Stimulated activated CD8-positive, alpha-beta memory T cell treated with anti-CD3 and anti-CD28 coated beads, Interleukin-2, amount 100 ng/mL, for 48 hours (primary cell): ENCODE data around the gene NDUFAF4.
A peak's percentile ranks its signal among the peaks of the same experiment; 100 is the strongest.

Experiments used
- DNase-seq, 2 donors: peaks; one replicate each; pipeline ENCODE4 v3.0.0-alpha.2; 2020; ENCODE audit warnings: low read depth in 2 of 2

NDUFAF4 gene

DNA sequence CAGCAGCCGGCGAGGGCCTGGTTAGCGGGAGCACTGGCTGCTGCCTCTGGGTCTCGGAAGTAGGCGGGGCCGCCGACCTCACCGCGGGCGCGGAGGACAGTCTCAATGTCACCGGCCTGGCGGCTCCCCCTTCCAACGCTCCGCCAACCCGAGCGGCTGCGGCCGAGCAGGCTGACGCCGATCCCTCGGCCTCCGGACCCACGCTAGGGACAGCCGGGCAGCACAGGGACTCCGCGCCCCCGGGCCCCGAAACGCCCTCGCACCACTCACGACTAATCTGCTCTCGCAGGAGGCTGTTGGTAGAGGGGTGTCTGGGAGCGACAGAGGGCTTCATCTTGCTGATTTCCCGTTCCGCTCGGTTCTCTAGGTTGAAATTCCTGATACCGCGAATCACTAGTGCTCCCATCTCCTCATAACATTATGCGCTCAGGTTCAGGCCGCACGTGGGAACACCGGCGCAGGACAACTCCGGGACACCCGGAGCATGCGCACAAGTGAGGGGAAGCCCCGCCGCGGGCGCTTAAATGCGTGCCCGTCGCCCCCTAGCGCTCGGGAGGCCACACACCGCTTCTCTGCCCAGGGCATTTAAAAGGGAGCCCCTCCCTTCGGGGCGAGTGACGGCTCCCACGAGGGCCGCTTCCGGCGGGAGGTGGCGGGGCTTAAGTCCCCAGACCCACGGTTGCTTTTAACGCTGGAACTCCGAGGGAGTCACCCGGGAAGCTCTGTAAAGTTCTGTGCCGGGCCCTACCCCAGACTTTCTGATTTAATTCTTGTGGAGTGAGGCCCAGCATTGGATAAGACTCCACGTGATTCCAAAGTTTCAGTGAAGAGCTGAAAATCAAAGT is at the start of gene NDUFAF4:
Gene NDUFAF4 (minus strand): TSS at position 496 of the 845 bp plus-strand sequence. CDS start 90 bp downstream, at position 406.
- peak; percentile 93 for DNase-seq

DNA sequence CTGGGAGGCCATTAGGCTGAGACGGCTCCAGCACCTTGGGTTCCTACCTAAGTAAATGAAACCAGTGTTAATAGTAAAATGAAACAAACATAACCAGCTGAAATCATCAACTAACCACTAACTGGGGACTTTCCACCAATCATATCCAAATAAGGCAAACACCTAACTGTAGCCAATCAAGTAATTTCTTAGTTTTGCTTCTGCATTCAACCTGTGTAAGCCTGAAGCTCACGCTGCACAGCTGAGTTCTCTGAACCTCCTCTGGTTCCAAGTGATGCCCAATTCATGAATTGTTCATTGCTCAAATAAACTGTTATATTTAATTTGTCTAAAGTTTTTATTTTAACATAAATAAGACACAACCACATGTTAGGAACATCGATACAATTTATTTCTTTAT is 49.4 kb upstream of the NDUFAF4 start:
- no peak for DNase-seq

DNA sequence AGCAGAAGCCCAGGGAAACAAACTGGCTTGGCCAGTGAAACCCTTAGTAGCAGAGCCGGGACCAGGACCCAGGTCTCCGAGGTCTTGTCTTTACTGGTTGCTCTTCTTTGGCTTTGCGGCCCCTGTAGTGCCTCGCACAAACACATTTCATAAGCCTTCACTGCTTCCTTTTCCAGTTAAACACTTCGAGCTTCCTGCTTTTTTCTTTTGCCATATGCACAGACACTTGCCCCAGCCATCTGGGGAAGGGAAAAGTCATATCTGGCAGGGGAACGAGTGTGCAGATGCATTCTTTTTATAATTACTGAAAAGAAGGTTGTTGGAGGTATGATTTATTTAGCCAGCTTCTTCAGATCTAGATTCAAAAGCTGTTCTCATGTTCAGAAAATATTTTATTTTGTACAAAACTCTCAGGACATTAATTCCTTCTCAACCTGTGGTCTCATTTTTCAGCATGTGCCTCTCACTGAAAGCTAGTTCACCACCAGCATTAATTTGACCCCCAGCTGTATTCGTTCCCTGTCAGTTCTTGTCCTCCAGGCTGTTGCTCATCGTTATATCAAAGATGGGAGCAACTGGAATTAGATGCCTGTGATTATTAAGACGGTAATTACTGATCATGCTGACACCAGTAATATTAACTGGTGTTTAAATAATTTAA is 46.0 kb upstream of the NDUFAF4 start:
- no peak for DNase-seq

DNA sequence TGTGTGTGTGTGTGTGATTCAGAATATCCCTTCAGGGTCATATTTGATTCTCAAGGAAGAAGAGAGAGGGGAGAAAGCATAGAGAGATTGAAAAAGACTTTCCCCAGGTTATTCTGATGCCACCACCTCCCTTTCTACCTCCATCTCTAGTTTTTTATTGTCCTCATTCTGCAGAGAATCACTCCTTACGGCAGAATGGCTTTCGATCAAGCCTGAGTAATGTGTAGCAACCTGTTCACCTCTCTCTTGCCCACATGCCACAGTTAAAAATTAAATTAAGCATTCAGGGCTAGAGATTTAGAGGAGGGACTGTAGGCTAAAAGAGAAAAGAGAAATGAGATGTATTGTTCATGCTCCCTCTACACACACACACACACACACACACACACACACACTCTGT is 45.0 kb upstream of the NDUFAF4 start:
- DNase-seq, result no peak

DNA sequence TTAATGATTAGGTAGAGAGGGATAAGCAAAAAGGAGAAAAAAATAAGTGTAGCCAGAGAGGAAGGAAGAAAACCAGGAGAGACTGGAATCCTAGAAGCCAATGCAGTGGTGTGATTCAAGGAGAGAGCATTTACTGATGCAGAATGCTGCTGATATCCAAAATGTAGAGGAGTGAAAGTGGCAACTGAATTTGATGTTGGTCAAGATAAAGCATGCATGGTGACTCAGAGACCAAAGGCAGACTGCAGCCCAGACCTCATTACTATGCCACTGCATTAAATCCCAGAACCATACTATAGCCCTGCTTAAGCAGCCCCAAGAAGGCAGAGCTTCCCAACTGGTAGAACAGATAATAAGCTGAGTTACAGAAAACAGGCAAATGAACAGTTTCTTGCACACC is 42.6 kb upstream of the NDUFAF4 start:
- no peak for DNase-seq

DNA sequence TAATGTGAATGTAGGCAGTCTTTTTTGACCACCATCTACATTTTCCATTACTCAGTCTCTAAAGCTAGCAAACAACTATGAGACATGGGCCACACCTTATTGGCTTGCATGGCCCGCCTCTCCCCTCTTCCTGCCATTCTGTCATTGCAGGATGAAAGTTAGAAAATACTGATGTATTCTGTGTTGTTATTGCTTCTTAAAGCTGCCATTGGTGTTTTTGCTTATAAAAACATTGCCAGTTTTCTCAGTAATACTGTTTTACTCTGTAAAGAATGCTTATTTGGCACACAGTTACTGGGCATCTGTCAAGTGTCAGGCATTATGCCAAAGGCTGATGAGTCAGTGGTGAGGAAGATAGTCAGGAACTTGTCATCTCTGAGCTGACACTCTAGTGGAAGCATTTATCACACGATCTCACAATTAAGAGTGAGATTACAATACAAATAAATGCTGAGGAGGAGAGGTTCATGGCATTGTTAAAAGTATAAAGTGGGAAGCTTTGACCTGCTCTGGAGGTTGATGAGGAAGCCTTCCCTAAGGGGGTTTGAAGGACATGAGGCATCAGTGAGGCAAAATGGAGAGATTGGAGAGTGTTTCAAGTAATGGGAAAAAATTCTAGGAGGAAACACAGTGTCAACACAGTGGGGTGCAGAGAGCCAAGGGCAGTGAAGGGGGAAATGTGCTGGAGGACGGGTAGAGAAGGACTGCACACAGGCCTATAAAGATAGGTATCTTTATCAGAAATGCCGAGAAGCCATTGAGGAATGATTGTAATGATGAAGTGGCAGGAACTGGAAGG is 41.5 kb upstream of the NDUFAF4 start:
- peak in 1 of 2 donors; percentile 8 for DNase-seq

DNA sequence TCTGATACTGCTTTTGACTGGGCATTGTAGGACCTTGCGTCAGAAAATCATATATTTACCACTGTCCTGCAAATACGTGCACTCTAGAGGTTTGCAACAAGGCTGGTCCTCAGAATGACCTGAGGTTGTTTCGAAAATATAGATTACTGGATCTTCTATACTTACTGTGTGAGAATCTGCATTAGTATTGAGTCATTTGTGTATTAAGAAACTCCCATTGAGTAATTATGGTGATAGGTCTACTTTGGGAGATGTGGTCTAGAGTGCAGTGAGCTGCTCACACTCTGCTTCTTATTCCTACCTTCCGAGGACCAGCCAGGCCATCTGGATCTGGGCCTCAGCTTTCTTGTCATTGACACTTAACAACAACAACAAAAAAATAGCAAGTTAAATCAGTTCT is 36.4 kb upstream of the NDUFAF4 start:
- no peak for DNase-seq

DNA sequence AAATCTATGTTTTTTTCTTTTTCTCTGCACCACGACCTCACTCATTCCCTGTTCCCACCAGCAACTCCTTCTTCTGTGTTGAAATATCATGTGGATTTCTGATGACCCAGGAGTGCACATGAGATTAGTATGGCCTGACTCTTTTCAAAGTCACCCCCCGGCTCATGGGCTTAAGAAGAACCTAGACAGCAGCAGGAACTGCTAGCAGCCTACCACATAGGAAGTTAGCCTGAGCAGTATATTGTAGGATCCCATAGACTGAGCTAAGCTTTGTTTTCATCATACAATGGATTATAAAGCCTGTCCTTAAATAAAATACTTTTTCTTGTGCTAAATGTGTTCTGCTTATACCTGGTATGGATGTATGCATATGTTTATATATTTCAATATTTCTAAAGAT is 33.5 kb upstream of the NDUFAF4 start:
- no peak for DNase-seq

DNA sequence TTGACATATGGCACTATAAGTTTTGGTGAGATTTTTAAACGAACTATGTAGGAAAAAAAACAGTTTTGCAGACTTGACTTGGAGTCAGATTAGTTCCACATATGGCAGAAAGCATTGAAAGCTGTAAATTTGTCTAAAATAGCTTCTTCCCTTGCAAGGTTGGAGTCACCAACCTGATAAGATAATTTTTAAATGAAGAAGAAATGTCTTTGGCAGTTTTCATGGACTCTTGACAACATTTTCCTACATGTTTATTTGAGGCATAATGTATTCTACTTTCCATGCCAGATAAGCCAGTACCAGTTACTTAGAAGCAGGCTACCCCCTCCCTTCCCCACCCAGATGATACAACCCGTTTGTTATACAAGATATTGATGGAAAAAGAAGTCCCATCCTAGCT is 32.0 kb upstream of the NDUFAF4 start:
- no peak for DNase-seq

DNA sequence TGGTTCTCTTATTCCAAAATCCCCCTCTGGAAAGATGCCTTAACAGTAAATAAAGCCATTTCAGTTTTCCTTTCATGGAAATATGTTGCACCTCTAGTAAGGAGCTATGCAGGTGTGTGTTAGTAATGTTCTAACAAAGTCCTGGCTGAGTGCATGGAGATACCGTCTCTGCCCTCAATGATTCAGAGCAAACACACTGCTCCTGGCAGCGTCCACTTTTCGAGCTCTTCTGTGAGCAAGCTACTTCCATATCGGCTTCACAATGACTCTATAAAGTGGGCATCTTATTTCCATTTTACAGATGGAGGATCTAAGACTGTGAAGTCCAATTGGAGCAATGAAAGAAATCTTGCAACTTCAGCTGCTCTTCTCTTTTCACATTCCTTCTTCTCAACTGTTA is 30.0 kb upstream of the NDUFAF4 start:
- DNase-seq, result no peak

DNA sequence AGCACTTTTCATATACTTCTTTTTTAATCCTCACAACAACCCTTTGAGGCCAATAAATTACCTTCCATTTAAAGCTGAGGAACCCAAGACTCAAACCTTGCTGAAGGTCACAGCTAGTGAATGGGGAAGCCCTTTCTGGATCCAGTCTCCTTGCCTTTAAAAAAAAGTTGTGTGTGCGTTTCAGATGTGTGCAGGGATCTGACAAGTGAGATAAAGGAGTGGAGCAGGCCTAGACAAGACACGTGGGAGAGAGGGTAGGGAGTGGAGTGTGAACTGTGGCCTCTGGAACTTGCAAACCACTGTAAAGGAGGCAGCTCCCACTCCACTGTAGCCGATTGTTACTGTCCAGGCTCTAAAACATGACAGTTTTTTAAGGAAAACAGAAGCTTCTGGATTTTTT is 28.7 kb upstream of the NDUFAF4 start:
- no peak for DNase-seq

DNA sequence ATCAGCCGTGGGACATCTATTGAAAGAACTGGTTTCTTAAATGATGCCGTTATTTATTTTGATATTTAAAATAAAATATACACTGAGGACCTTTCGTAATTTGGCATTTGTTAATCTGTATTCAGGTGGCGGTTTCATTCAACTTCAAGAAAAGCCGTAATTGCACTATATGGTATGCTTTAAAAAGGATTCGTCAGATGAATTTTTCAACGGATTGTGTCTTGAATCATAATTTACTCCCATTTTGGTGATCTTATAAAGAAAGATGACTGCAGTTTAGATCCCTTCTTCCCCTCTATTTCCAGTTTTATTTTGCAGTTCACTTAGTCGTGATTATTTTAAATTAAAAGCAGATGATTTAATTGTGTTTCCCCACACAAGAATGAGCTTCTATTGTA is 27.6 kb upstream of the NDUFAF4 start:
- no peak for DNase-seq

DNA sequence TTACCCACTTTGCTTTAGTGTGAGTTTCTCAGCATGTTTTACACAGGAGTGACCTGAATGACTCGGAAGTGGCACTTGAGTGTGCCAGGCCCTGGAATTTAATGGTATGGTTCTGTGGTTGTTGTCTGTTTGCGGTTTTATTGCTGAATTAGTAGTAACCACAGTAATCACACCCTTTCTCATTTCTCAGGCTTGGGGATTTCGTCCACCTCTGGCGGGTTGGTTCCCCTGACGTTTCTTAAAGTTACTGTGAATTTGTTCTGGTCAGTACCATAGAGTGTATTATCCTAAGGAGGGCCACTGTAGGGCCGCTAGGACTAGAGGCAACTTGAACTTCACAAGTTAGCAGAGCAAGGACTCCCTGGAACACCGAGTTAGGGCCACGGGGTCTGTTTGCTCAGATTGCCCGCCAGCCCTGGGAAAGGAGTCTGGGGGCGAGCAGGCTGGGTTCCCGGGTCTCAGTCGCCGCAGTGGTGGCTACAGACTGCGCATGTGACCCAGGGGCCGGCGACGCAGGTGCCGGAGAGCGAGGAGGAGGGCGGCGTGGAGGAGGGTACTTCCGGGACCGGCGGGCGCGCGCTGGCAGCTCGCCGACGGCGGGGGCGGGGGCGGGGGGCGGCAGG is 26.3 kb upstream of the NDUFAF4 start:
- DNase-seq, result peak in 1 of 2 donors; percentile 1

DNA sequence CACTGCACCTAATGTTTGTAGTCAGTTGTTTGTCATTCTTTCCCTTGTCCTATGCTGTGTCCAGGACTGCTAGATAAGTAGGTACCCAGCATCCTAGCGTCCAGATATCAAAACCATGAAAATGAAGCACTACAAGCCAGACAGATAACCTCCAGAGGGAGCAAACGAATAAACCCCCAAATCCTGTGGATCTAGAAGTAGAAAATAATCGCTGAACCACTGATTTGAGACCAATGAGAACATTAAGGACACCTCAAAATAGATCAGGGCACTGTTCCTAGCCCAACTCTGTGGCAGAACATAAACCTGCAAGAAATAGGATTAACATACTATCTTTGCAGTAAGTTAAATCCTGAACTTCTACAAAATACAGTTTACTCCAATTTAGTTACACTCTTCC is 25.7 kb upstream of the NDUFAF4 start:
- DNase-seq, result no peak

DNA sequence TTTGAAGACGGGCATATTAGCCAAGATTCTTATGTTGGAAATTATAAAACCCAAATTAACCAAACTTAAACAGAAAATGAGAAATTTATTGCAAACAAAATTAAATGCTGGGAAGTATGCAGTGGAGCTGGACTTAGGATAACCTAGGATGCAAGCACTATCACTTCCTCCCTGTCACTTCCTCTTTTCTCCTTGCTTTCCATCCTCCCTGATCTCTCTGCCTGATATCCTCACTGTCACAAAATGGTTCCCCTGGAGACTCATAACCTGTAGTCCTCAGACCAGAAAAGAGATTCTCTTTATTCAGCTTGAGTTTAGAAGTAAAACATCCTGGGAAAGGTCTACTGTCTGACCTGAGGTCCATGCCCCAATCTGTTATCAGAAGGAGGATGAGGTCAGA is 19.4 kb upstream of the NDUFAF4 start:
- DNase-seq, result no peak

DNA sequence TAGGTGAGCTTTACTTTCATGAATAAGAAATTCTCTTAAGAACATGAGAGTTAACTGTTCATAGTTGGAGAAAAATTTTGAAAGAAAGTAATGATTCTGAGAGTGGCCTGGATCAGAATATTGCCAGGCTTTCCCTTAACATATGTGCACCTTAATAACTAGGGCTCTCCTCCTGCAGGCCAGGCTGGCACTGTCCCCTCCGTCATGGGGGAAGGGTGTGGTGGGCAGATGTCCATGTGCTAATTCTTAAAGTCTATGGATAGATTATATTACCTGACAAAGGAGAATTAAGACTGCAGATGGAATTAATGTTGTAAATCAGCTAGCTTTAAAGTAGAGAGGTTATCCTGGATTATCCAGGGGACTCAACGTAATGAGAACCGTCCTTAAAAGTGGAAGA is 15.9 kb upstream of the NDUFAF4 start:
- no peak for DNase-seq

DNA sequence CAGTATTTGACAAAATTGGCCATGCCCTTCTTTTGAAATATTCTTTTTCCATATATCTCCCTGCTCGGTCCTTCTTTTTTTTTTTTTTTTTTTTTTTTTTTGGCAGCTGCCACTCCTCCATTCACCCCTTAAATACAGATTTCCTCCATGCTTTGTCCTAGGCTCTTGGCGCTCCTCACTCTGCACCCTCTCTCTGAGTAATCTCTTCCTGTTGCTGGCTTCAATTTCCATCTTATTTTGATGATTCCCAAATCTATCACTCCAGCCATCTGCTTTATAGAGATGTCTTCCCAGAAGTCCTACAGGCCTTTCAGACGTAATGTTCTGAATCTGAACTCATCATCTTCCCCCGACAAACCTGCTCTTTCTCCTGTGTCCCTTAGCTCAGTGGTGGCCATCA is 14.1 kb upstream of the NDUFAF4 start:
- no peak for DNase-seq

DNA sequence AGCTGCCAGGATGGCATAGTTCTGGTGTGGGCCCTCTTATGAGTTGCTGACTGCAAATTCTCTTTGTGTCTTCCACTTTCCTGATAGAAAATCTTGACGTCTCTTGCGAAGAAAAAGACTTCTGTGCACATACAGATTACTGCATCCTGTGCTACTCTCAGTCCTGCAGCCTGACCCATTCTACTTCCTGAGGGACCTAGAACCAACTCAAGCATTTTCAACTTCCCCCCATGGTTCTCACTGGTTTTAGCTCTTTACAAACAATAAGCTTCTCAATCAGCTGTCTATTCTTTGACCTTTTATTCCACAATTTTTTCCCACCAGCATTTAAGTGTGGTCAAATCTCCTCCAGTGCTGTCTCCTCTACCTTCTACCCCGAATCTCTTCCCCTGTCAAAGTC is 13.5 kb upstream of the NDUFAF4 start:
- no peak for DNase-seq

DNA sequence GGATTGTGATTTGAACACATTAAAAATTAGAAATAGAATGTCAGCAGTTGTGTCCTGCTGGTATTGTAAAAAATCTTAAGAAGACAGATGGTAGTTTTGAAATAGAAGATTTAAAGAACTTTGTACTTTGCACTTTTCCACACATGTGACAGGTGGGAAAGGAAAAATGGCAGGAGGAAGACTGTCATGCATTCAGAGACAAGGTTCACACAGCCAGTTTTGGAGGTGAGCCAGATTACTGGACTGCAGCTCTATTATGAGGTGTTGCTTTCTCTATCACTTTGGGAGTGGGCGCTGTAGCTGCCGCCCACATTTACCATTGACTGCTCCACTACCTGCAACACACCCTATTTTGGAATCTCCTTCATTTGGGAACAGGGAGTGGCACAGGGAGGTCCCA is 12.1 kb upstream of the NDUFAF4 start:
- DNase-seq, result no peak

DNA sequence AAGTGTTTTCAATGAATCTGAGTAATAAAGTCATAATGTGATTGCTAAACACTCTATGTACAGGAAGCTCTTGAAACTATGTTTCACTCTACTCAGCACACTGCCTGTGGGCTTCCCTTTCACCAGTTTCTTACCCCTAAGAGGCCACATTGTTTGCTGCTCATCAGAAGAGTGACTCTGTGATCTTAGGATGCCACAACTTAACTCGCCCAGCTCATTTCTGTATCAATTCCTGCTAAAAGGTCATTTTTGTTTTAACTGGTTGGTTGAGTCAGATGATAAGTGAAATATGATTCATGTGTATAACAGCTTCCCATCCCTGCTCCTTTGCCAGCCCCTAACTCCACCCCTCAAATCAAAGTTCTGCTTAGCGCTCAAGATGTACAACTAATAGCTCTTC is 9.8 kb upstream of the NDUFAF4 start:
- DNase-seq, result peak in 1 of 2 donors; percentile 17

DNA sequence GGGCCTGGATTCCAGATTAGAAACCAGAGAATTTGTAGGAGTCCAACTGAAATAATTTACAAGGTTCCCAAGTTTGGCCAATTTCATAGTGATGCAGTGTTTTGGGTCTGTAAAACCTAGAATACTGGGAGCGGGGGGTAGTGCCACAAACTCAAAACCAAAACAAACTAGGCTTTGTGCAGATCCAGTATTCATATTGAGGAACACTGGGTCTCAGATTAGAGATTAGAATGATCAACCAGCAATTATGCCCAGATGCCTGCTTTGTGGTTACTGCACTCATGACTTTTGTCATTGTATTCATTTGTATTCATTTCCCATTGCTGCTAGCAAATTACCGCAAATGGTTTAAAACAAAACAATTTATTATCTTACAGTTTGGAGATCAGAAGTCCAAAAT is 3.2 kb upstream of the NDUFAF4 start:
- no peak for DNase-seq

DNA sequence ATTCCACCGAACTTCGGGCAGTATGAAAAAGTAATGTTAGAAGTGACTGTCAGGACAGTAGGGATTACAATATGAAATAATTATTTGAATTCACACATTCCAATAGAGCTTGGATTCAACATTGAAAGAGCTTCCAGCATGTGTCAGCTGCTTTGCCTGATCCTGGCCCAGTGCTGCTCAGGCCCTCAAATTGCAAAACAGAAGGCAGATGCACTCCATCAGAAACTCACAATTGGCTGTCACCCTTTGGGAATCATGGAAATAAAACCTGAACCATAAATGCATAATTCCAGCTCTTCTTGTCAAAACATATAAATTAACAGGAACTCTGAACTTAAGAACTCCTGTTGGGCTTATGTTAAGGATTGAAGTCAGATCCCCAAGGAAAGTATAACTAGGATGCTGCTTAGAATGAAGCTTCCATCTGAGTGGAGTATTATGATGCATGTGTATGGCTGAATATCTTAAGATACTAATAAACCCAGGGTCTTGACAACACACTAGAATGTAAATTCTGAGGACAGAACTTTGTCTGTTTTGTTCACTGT is 1.8 kb upstream of the NDUFAF4 start:
- DNase-seq, result no peak
